DMS53 treated with DMSO at 0.1 percent for 48 hours (cell line): ENCODE data around the gene PRMT7.

Source experiments
- DNase-seq: peaks from one replicate; lab custom pipeline; 2025; ENCODE audit not compliant: unreplicated experiment; lab: John Stamatoyannopoulos, UW

PRMT7 gene

GRCh38 chr16:68345958-68346635 is 35.3 kb downstream of the PRMT7 start:
- no peak for DNase-seq

DNA sequence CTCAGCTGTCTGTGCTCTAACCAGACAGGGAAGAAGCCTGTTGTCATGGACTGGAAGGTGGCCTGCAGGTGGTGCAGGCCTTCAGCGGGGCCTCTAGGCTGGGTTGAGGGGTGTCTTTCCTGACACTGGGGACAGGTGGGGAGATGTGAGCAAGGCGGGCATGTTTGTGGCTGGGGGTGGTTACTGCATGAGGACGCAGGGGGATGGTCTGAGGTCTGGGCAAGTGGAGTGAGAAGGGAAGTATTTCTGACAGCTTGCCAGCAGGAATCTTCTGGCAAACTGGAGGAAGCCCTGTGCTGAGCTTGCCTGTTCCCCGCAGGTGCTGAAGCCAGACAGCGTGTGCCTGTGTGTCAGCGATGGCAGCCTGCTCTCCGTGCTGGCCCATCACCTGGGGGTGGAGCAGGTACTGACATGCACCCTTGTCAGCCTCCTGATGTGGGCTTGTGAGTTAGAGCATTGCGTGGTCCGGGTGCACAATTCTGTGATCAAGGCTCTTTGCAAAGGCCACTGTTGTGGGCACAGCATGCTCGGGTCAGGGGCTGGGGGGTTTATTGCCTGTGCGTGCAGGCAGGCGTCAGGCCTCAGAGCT is 36.2 kb downstream of the PRMT7 start:
- DNase-seq: no peak

GRCh38 chr16:68347605-68348004 is 36.8 kb downstream of the PRMT7 start:
- DNase-seq: no peak

- DNase-seq: no peak
These were observed 38.0 kb downstream of the PRMT7 start for GRCh38 chr16:68348639-68349445.

DNA sequence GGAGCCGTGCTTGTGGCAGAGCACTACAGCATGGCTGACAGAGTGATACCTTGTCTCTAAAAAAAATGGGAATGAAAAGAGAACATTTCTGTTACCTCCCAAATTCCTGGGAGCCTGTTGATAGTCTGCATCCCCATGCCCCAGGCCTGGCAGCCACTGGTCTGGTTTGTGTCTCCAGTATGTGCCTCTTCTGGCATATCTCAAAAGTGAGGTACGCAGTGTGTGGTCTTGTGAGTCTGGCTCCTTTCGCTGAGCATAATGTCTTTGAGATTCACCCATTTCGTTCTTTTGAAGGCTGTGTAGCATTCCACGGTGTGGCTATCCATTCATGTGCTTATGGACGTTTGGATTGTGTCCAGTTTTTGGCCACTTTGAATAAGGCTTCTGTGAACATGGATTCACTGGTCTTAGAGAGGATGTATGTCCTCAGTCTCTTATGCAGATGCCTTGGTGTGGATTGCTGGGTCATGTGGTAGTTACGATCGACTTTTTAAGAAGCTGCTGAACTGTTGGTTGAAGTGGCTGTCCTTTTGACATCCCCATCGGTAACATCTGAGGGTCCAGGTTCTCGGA is 39.1 kb downstream of the PRMT7 start:
- DNase-seq: no peak

GRCh38 chr16:68350813-68351350 is 40.1 kb downstream of the PRMT7 start:
- no peak for DNase-seq

DNA sequence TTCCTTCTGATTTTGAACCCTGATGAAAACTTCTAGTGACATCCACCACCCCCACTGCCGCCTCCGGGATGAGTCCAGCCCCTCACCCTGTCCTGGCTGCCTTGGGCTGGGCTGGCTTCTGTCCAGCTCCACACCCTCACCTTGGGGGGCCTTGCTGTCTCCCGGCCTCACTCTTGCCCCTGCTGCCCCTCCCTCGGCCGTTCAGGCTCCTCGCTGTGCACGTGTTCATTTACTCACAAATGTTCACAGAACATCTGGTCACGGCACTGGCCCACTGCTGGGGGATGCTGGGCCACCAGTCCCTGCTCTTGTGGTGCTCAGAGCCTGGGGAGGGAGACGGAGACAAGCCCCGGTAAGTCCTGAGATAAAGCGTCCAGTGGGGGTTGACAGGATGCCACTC is 40.6 kb downstream of the PRMT7 start:
- DNase-seq: no peak

DNA sequence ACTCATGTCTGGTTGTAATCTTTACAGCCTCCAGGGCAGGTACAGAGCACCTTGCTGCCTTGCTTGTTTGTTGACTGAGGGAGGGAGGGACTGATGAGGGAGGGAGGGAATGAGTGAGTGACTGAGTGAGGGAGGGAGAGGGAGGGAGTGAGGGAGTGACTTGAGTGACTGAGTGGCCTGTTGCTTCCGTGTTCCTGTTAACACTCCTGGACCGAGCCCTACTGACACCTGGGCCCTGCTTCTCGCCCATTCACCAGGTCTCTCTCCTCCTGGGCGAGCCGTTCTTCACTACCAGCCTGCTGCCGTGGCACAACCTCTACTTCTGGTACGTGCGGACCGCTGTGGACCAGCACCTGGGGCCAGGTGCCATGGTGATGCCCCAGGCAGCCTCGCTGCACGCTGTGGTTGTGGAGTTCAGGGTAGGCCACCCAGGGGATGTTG is 41.2 kb downstream of the PRMT7 start:
- DNase-seq: peak; percentile 63

GRCh38 chr16:68353366-68353765 is 42.5 kb downstream of the PRMT7 start:
- no peak for DNase-seq

DNA sequence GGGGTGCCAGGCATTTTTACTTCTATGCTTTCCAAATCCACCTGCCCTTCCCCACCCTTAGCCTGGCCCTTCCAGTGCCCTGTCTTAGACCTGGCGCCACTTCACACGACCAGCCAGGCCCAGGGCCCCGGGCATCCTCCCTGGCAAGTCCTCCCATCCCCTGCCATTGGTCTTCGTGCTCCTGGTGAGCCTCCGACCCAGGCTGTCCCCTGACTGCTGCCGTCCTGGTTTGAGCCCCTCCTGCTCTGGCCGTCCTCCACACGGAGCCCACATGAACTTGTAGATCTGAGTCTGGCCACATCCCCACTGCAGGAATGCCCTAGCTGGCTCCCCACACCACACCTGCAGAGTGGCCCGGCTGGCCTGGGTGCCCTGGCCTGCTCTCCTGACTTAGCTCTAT is 44.0 kb downstream of the PRMT7 start:
- no peak for DNase-seq

GRCh38 chr16:68355447-68356248 is 44.8 kb downstream of the PRMT7 start:
- DNase-seq: no peak

DNA sequence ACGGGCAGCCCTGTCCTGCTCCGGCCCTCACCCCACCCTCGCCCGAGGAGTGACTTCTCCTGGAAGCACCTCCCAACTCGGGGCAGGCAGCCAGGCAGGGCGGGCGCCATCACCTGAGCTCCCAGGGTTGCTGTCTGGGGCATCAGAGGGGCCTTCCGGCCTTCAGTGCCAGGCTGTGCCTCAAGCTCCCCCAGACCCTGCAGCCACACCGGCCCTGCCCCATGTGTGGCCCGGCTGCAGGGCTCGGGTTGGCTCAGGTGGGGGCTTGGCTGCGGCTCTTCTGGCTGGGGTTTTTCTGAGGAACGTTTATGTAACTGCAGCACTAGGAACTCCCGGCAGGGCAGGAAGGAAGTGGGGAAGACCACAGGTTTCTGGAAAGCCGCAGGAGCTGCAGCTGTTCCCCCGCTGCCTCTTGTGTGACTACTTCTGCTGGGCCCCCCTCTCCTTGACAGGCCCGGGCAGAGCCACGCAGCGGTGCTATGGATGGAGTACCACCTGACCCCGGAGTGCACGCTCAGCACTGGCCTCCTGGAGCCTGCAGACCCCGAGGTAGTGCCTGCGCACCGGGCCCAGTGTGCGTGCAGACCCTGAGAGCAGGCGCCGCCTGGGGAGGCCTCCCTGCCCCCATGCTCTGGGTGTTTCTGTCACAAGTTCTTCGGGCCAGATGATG is 45.6 kb downstream of the PRMT7 start:
- no peak for DNase-seq

GRCh38 chr16:68356919-68357286 is 46.1 kb downstream of the PRMT7 start:
- DNase-seq: no peak

- no peak for DNase-seq
These were observed 46.7 kb downstream of the PRMT7 start for GRCh38 chr16:68357521-68357922.

DNA sequence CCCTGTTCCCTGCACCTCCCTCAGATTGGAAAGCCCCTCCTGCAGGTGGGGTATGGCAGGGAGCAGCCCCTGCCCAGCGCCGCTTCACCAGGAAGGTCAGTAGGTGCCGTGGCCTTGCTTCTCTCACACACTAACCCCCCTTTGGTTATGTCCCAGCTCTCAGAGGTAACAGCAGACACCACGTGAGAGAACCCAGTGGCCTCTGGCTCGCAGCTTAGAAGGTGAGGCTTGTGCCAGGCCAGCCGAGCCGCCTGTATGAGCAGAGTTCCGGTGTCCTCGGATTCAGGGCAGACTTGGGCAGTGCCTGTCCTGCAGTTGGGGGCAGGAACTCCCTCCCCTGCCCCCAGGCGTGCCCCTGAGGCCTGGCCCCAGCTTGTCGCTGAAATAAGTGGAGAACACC is 47.1 kb downstream of the PRMT7 start:
- no peak for DNase-seq

- no peak for DNase-seq
These were observed 48.1 kb downstream of the PRMT7 start for GRCh38 chr16:68358951-68359350.

DNA sequence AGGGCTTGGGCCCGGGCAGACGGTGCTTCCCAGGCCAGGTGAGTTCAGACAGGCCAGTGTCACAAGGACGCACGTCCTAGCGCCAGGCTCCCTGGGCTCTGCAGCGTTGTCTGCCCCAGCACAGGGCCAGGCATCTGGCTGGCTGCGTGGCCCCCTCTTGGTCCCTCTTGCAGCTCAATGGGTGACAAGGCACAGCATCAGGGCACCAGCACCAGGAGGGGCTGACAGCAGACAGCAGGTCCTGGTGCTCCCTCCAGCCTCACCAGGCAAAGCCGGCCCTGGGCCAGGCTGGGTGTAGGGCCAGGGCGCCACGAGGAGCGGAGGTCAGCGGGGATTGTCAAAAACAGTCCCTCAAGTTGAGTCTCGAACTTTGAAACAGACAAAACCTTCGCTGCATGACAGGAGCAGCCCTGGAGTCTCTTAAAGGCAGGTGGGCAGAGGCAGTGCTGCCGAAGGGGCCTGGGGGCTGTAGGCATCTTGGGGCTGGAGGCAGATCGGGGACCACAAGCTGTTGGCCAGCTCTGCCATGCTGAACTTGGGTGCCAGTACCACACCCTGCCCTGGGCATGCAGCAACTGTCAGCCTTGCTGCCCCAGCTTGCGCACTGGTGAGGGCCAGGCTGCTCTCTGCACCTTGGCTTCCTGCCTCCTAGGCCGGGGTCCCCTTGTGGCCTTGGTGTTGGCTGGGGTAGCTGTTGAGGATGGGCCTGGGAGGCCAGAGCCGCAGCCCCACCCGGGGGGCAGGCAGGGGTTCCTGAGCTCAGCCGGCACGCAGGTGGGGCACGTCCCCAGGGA is 48.8 kb downstream of the PRMT7 start:
- no peak for DNase-seq

DNA sequence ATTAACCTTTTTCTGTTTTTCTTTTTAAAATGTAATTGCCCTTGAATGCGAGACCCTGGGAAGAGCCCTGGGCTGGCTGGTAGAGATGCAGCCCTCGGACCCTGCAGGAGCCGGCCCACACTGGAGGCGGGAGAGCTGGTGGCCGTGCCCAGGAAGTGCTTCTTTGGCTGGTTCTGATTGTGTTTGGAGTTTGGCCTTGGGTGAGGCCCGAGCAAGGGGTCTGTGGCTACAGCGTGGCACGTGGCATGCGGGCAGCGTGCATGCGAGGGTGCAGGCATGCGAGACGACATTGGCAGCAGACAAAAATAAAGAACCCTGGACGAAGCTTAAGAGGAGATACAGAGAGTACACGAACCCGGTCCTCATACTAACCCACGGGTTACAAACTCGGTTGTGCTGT is 49.7 kb downstream of the PRMT7 start:
- DNase-seq: no peak

DNA sequence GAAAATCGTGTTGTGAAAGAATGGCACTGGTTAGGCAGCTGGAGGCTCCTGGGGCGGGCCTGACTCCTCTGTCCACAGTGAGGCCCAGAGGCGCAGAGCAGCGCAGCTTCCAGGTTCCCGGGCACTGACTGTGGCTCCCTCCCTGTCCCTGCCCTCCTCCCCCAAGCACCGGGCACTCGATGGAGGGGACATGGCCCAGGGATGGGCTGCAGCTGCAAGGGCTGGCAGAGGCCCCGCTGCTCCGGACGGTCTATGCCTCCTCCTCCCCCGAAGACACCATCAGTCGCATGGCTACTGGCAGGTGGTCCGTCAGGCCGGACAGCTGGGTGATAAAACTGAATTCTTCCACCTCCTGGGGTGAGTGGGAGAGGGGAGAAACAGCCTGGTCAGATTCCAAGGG is 50.1 kb downstream of the PRMT7 start:
- DNase-seq: no peak
